ENCODE data around the gene EAPP.

- TF ChIP-seq CTCF (conservative IDR thresholded peaks at IDR 0.05; ENCODE audit: low read length) (no peak), EZH2phosphoT487 (IDR thresholded peaks at IDR 0.05; ENCODE audit: borderline replicate concordance, low read depth, low read length) (no peak)
Measured at GRCh38 chr14:34474187-34474679, 65.3 kb downstream of the EAPP start.

Data from OCI-LY7 (cell line).